A549 (cell line): Measurements from ENCODE around the gene LGR5.

Experiments
- RFX5 ChIP-seq: fragments of 450-650 bp; IDR thresholded peaks from 2 replicates; pipeline ENCODE4 v1.7.1; 2014; ENCODE audit warnings: antibody characterized with exemption, mild to moderate bottlenecking, moderate library complexity
- TF ChIP-seq, protein P1 (sequence below): IDR thresholded peaks from 2 replicates; pipeline ENCODE4 v1.6.1; 2012

GRCh38 chr12:71621938-71622337 lies 182.3 kb downstream of the LGR5 start:
- TF ChIP-seq RFX5 = no peak
- TF ChIP-seq, protein P1, sequence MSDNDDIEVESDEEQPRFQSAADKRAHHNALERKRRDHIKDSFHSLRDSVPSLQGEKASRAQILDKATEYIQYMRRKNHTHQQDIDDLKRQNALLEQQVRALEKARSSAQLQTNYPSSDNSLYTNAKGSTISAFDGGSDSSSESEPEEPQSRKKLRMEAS = no peak
